HG02943 (cell line): ENCODE data around the gene KCMF1.

Source experiments
- ATAC-seq: cut with Tn5 transposase; IDR thresholded peaks from one replicate; pipeline ENCODE4 v1.9.1; 2021; ENCODE audit warnings: mild to moderate bottlenecking, low read depth, moderate library complexity; ENCODE audit not compliant: unreplicated experiment

Gene KCMF1

GRCh38 chr2:85017411-85018048 is 46.6 kb downstream of the KCMF1 start:
- no peak for ATAC-seq

DNA sequence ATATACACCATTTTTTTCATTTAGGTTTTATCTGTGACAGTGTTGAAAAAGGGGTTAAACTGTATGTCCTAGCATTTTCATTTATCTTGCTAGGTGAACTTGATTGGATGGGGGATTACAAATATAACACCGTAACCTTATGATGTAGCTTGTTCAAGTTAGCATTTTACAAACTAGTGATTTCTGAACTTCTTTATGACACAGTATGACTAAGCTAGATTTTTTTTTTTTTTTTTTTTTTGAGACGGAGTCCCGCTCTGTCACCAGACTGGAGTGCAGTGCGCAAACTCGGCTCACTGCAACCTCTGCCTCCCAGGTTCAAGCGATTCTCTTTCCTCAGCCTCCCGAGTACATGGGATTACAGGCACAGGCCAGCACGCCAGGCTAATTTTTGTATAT is 47.1 kb downstream of the KCMF1 start:
- ATAC-seq: no peak

DNA sequence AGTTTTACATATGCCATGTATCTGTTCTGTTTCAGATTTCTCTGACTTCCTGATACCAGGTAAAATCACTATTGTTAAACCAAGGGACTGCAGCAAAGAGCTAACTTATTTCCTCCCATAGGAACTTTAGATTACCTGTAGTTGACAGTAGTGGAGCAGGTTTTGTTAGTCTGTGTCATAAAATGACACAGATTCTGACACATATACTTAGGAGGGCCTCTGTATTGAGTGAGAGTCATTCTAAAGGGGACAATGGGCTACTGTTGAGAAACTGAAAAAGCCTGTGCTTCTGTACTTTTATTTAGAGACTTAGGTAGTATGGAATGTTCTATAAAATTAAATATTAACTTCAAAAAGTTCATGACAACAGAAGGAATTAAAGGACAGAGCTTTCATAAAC is 48.2 kb downstream of the KCMF1 start:
- ATAC-seq: no peak

DNA sequence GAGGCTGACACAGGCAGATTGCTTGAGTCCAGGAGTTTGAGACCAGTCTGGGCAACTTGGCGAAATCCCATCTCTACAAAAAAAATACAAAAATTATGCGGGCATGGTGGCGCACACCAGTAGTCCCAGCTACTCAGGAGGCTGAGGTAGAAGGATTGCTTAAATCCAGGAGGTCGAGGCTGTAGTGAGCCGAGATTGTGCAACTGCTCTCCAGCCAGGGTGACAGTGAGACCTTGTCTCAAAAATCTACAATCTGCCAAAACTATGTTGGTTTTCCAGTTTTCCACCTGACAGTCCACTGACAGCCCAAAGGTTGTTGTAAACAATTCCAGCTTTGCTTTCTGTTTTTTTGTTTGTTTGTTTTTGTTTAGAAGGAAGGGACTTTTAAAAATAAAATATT is 51.3 kb downstream of the KCMF1 start:
- no peak for ATAC-seq

DNA sequence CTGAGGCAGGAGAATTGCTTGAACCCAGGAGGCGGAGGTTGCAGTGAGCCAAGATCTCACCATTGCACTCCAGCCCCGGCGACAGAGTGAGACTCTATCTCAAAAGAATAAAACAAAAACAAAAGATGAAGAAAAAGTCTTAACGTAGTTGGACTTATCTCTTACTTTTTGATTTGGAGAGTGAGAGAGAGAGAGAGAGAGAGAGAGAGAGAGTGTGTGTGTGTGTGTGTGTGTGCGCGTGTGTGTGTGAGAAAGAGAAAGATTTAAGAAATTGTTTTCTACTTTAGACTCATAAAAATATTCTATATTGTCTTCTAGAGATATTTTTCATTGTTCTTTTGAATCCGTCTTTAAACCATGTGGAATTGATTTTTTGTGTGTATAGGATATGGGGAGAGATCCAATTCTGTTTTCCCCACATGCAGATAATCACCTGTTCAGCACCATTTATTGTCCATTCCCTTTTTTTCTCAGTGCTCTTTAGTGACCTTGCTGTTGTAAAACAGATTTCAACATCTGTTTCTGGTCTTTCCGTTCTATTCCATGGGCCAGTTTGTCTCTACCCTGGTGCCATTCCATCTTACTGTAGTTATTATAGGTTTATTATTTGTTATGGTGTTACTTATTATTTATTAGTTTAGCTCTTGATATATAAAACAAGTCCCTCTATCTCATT is 53.5 kb downstream of the KCMF1 start:
- no peak for ATAC-seq

DNA sequence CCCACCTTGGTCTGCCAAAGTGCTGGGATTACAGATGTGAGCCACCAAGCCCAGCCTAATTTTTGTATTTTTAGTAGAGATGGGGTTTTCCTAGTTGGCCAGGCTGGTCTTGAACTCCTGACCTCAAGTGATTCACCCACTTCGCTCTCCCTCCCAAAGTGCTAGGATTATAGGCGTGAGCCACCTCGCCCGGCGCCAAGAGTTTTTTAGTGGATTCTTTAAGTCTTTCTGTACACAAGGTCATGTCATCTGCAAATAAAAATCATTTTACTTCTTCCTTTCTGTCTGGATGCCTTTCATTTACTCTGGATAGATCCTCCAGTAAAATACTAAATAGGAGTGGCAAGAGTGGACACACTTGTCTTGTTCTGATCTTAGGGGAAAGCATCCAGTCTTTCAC is 61.7 kb downstream of the KCMF1 start:
- no peak for ATAC-seq

DNA sequence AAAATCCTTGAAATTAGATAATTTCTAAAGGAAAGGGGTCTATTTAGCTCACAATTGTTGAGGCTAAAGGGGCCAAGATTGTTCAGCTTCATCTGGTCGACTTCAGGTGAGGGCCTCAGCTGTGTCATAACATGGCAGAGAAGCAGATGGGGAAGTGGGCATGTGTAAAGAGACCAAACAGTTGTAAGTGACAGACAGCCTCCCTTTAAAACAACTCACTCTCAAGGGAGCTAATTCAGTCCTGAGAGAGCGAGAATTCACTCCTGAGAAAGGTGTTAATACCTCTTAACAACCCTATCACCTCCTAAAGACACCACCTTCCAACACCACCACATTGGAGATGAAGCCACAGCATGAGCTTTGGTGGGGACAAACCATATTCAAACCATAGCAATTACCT is 62.4 kb downstream of the KCMF1 start:
- ATAC-seq: no peak

DNA sequence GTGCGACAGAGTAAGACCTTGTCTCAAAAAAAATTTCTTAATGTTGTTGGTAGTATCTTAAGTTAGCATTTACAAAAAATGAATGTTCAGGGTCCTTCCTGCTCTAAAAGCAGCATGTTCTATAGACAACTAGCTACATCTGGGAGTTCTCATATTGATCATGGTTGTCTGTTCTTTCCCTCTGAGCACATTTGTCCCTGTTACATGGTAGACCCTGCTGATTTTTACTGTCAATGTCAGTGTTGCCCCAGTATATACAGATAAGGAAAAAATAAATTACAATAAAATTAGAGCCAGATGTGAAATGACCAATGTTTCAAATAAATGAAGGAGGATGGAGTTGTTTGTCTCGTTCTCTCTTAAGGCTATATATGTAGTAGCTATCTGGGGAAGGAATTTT is 63.2 kb downstream of the KCMF1 start:
- no peak for ATAC-seq

- ATAC-seq: no peak
Observed at GRCh38 chr2:85037622-85038021, 66.7 kb downstream of the KCMF1 start.

- ATAC-seq: no peak
Observed at GRCh38 chr2:85042330-85042729, 71.4 kb downstream of the KCMF1 start.

DNA sequence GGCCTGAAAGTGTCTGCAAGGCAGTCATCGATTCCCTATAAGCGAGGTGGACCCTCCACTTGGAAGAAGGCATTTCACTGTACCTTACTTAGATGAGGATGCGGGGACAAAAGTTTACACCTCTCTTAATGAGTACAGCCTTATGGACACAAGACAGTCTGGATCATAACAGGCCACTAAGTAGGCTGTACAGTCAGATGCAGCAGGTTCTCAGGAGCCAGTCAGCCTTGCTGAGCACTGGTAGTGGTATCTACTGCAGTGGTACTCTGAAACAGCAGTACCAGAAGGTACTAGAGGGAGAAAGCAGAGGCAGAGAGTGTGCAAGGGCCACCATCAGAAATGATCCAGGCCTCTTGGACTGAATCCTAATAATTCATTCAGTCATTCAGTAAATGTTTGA is 77.6 kb downstream of the KCMF1 start:
- ATAC-seq: no peak

- no peak for ATAC-seq
Observed at GRCh38 chr2:85049236-85049635, 78.3 kb downstream of the KCMF1 start.

- no peak for ATAC-seq
Observed at GRCh38 chr2:85053802-85054201, 82.8 kb downstream of the KCMF1 start.

- ATAC-seq: no peak
Observed at GRCh38 chr2:85057226-85057962, 86.4 kb downstream of the KCMF1 start.

DNA sequence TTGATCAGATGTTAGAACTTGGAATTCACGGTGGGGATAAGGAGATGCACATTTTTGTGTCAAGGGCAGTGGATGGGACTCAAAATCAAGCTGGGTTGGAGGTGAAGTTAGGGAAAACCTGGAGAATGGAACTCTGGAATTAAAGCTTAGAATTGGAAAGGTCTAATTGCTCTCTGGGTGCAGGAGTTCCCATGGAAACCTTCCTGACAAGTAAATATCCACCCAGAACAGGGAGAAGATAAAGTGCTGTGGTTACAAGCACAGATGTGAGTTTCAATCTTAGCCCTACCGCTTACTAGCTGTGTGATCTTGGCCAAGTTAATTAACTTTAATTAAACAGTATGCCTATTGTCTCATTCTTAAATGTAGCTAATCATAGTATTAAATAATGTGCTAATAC is 90.9 kb downstream of the KCMF1 start:
- ATAC-seq: no peak

GRCh38 chr2:85062565-85062964 is 91.6 kb downstream of the KCMF1 start:
- ATAC-seq: no peak

- ATAC-seq: no peak
Observed at GRCh38 chr2:85063981-85064599, 93.1 kb downstream of the KCMF1 start.

DNA sequence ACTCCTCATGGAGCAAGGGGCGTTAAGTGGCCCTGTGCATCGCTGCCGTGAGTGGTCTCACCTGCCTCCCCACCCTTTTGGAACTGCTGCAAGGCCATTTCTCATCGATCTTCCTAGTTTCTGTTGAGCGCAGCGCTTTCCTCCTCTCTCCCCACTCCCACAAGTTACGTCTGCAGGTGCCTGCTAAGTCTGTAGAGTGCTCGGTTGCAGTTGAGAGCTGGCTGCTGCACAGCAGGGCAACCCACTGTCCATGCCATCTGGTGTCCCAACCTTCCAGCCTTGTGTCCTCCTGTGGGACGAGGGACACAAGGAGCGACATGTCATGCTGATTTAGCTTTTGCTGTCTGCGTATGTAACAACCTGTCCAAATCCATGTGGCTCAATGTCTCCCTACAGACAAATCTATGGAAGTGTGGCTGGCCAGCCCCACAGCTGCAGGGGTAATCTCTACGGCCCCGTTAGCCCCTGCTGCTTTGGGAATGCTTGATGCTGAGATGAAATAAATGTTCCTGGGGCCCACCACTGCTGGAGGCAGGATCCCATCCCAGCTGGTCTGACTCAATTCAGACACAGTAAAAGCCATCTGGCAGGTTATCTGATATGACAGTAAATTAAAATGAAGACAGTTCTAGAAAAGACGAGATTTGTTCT is 94.1 kb downstream of the KCMF1 start:
- no peak for ATAC-seq

- no peak for ATAC-seq
Observed at GRCh38 chr2:85066006-85066740, 95.2 kb downstream of the KCMF1 start.

DNA sequence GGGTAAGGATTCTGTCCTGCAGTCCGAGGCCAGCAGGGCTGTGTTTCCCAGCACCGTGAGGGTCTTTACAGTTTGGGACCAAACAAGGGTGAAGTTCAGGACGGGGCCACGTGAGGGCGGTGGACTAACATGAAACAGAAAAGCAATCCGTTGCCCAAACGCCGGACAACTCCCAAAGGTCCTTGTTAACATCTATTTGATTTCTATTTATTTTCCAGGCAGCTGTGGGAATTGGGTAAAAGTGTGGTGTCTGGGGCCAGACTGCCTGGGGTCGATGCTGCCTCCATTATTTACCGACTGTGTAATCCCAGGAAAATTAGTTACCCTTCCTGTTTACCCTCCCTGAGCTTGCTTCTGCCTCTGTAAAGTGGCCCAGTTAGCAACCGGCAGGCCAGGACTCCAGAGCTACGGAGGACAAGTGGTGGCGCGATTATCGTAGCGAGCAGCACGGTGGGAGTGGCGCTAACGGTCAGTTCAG is 96.0 kb downstream of the KCMF1 start:
- no peak for ATAC-seq
